ENCODE measurements around the gene PIBF1. TPM values are rescaled to one million over a fixed set of nuclear protein-coding genes. Genes with fewer than 3 reads are reported as not detected.

PIBF1 gene
- polyA plus RNA-seq, 3 donors from 2014 or later = 2.6 to 27.0 (median 15.4) TPM

DNA sequence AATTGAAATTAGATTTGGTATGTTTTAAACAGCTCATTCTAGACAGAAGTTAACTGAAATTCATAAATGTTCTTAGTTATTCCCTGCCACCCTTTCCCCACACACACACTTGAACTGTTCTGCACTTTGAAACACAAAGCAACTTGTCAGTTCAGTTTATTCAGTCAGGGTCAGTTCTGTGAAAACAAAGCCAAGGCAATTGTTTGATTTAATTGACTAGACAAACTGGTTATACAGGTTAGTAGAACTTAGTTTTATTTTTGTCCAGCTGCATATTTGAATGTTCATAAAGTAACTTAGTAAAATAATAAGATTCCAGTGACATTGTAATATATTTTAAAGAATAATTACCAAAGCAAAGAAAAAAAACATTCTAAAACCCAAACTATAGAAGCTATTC is 178.6 kb downstream of the PIBF1 start:
- DNase-seq = no peak
- Mint-ChIP-seq H3K27ac (no peak overlapping the region), H3K4me1 (no peaks in the 10 kb centered on the region)

DNA sequence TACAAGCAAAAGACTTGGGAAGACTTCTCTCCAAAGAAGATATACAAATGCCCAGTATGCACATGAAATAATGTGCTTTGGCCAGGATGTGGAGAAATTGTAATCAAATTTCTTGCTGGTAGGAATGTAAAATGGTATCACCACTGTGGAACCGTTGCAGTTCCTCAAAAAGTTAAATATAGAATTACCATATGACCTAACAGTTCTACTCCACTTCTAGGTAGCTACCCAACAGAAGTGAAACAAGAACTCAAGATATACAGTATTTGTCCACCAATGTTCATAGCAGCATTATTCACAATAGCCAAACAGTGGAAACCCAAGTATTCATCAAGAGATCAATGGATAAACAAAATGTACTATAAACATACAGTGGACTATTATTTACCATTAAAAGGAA is 181.8 kb downstream of the PIBF1 start:
- no peaks in the 10 kb centered on the region for H3K27me3 Mint-ChIP-seq (ENCODE audit: low read depth in 3 of 3)
- no peak overlapping the region for H3K4me3 Mint-ChIP-seq
- no peak for DNase-seq

More for the DNA sequence above, 178.6 kb downstream of the PIBF1 start:
- Mint-ChIP-seq H3K27me3 (ENCODE audit: low read depth in 3 of 3) (no peaks in the 10 kb centered on the region), H3K9me3 (no peaks in the 10 kb centered on the region), H3K36me3 (peaks cover 17 to 33% (median 32%) of the 10 kb centered on the region in 3 donors), H3K4me3 (no peak overlapping the region)

DNA sequence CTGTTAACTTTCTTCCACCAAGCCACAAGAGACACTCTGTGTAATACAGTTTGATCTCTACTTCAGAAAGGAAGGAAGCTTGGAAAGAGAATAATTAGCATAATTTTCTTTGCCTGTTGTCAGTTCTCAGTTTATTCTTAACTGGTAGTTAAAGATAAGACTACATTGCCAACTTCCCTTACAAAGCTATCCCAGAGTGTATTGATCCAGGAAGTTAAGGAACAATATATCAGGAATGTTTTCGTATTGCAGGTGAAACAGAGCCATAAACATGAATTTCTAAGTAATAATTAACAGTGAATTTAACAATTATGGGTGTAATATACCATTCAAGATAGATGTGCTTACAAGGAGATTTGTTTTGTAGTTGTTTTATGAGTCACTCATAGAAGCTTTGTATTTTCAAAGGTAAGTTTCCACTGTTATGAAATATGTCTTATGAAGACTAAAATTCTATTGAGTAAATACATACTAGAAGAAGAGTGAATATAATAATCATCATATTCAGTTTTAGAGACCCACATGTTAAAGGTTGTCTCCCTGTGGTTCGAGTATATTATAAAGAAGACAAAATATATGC is 188.5 kb downstream of the PIBF1 start:
- Mint-ChIP-seq H3K27ac (no peak overlapping the region), H3K4me3 (no peak overlapping the region), H3K9me3 (no peaks in the 10 kb centered on the region), H3K4me1 (no peaks in the 10 kb centered on the region), H3K36me3 (peaks cover 7 to 18% (median 17%) of the 10 kb centered on the region in 3 donors), H3K27me3 (ENCODE audit: low read depth in 3 of 3) (no peaks in the 10 kb centered on the region)
- no peak for DNase-seq

More for the DNA sequence above, 181.8 kb downstream of the PIBF1 start:
- Mint-ChIP-seq H3K27ac (no peak overlapping the region), H3K36me3 (peaks cover 7 to 18% (median 10%) of the 10 kb centered on the region in 3 donors), H3K4me1 (no peaks in the 10 kb centered on the region), H3K9me3 (no peaks in the 10 kb centered on the region)

DNA sequence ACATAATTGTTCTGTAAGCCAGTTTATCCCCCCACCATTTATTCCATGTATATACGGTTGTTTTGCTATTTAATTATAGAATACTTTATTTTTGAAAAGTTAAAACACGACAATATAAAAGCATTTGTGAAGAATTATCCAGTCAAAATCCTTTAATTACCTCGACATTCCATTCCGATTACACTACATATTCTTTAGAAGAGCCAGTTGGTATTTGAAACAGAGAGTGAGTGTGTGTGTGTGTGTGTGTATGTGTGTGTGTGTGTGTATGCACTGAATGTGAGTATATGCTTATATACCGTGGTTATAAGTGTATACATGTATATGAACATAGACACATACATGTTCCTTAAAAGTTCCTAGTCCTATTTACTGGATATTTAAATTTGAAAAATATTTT is 189.0 kb downstream of the PIBF1 start:
- Mint-ChIP-seq H3K4me1 (no peaks in the 10 kb centered on the region), H3K4me3 (no peak overlapping the region), H3K36me3 (peaks cover 12 to 23% (median 13%) of the 10 kb centered on the region in 3 donors), H3K9me3 (no peaks in the 10 kb centered on the region), H3K27ac (no peak overlapping the region), H3K27me3 (ENCODE audit: low read depth in 3 of 3) (no peaks in the 10 kb centered on the region)
- DNase-seq = no peak

DNA sequence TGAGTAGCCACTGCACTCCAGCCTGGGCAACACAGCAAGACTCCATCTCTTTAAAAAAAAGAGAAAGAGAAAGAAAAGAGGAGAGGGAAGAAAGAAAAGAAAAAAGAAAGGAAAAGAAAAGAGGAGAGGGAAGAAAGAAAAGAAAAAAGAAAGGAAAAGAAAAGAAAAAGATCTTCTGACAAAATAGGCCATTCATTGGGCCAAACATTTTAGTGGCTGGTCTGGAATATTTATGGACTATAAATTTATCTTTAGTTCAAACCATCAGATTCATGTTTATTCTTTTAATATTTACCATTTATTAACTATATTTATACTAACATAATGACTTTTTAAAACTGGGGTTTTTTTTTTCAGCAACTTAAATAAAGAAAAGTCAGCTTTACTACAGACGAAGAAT is 191.3 kb downstream of the PIBF1 start:
- DNase-seq = no peak
- Mint-ChIP-seq H3K36me3 (peaks cover 10 to 18% (median 14%) of the 10 kb centered on the region in 3 donors), H3K4me1 (no peaks in the 10 kb centered on the region), H3K27ac (peak overlapping the region in 1 of 6 donors; percentile 47), H3K27me3 (ENCODE audit: low read depth in 3 of 3) (no peaks in the 10 kb centered on the region), H3K9me3 (no peaks in the 10 kb centered on the region), H3K4me3 (no peak overlapping the region)

DNA sequence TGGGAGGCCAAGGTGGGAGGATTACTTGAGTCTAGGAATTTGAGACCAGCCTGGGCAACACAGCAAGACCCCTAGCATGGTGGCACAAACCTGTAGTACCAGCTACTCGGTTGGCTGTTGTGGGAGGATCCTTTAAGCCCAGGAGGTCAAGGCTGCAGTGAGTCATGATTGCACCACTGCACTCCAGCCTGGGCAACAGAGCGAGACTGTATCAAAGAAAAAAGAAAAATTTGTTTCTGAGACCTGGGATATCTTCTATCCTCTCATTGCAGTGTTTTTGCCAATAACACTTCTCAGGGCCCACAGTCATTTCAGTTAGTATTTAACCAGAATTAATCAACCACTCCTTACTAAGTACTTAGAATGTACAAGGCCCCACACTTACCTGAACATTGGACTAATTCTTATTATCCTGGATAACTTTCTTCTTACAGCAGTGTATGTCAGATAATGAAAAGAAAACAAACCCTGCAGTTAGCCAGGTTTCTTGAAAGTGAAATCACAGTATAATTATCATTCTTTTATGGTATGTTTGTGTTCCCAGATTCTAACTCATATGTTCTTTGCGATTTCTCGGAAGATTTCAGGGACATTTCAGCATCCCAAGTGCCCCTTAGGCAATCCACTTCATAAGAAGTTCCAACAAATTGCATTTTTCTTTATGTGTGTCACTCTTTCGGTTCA is 201.3 kb downstream of the PIBF1 start:
- H3K9me3 Mint-ChIP-seq = no peaks in the 10 kb centered on the region
- H3K4me1 Mint-ChIP-seq = no peaks in the 10 kb centered on the region
- peaks cover 0 to 1% (median 0%) of the 10 kb centered on the region in 3 donors for H3K27me3 Mint-ChIP-seq (ENCODE audit: low read depth in 3 of 3)
- no peak overlapping the region for H3K4me3 Mint-ChIP-seq
- H3K27ac Mint-ChIP-seq = no peak overlapping the region
- H3K36me3 Mint-ChIP-seq = peaks cover 4 to 14% (median 14%) of the 10 kb centered on the region in 3 donors
- no peak for DNase-seq

DNA sequence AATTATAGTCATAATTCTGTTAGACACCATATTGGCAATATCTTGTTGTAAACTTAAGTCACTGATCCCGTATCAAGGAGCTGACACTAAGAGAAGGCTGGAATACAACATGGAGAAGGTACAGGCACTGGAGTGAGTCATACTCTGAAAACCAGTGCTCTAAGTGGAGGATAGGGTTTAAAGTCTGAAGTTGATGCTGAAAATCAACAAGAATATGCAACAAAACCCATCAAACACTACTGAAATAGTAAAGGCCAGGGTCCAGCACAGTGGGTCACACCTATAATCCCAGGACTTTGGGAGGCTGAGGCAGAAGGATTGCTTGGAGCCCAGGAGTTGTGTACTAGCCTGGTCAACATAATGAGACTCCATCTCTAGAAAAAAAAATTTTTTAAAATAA is 203.7 kb downstream of the PIBF1 start:
- H3K4me3 Mint-ChIP-seq = no peak overlapping the region
- H3K36me3 Mint-ChIP-seq = peaks cover 0 to 6% (median 4%) of the 10 kb centered on the region in 3 donors
- H3K4me1 Mint-ChIP-seq = no peaks in the 10 kb centered on the region
- no peak overlapping the region for H3K27ac Mint-ChIP-seq
- DNase-seq = no peak
- peaks cover 0 to 1% (median 0%) of the 10 kb centered on the region in 3 donors for H3K27me3 Mint-ChIP-seq (ENCODE audit: low read depth in 3 of 3)
- H3K9me3 Mint-ChIP-seq = no peaks in the 10 kb centered on the region

DNA sequence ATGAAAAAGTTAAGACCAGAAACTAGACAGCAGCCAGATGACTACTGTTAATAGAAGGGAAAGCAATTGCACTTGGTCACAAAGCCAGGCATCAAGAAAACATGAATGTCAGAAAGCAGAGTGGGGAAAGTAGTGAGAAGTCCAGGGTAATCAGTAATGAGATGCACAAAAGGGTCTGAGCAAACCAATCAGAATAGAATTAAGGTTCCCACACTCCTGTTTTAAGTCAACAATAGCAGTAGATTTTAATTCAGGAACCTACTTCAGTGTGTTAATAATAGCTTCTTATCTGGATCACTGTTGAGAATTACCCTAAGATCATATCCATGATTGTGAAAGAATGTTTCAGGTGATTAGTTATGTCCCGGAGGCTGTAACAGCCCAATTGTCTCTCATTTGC is 204.3 kb downstream of the PIBF1 start:
- Mint-ChIP-seq H3K27me3 (ENCODE audit: low read depth in 3 of 3) (peaks cover 0 to 1% (median 0%) of the 10 kb centered on the region in 3 donors), H3K27ac (no peak overlapping the region), H3K9me3 (no peaks in the 10 kb centered on the region), H3K4me1 (no peaks in the 10 kb centered on the region), H3K4me3 (no peak overlapping the region), H3K36me3 (peaks cover 0 to 10% (median 4%) of the 10 kb centered on the region in 3 donors)
- no peak for DNase-seq

DNA sequence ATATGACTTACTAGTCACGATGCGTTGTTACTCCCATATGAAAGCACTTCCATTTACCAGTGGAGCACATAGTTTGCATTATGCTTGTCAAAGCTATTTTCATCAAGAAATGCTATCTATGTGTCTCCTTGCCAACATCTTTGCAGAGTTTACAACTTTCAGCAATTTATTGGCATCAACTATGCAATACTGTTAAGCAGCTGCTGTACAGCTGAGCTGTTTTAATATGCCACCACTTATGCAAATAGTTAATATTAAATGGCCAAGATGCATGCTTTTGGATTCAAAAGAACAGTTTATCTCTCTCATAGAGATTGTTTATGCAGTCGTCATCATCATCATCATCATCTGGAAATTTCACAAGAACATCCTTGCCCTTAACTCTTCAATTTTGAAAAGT is 209.0 kb downstream of the PIBF1 start:
- Mint-ChIP-seq H3K36me3 (peaks cover 0 to 21% (median 15%) of the 10 kb centered on the region in 3 donors), H3K9me3 (no peaks in the 10 kb centered on the region), H3K27ac (no peak overlapping the region), H3K4me1 (no peaks in the 10 kb centered on the region), H3K4me3 (no peak overlapping the region), H3K27me3 (ENCODE audit: low read depth in 3 of 3) (peaks cover 0 to 1% (median 0%) of the 10 kb centered on the region in 3 donors)
- DNase-seq = no peak

DNA sequence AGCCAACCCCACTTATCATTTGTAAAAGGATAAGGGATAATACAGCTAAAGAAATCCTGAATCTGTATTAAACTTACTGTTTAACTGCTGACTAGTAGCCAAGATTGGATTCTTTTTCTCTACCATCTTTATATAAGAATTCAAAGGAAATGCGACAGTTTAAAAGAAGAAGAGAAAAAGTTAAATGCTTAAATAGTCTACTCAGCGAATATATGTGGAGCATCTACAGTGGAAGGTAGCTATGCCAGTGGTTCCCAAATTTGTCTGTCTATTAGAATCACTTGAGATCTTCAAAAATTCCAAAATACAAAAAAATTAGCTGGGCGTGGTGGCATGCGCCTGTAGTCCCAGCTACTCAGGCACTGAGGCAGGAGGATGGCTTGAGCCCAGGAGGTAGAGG is 216.1 kb downstream of the PIBF1 start:
- Mint-ChIP-seq H3K27ac (peak overlapping the region in 1 of 6 donors; percentile 17), H3K9me3 (no peaks in the 10 kb centered on the region), H3K27me3 (ENCODE audit: low read depth in 3 of 3) (no peaks in the 10 kb centered on the region), H3K4me3 (no peak overlapping the region), H3K36me3 (peaks cover 4 to 18% (median 11%) of the 10 kb centered on the region in 3 donors), H3K4me1 (peaks cover 0 to 5% of the 10 kb centered on the region in 2 donors)
- DNase-seq = no peak

DNA sequence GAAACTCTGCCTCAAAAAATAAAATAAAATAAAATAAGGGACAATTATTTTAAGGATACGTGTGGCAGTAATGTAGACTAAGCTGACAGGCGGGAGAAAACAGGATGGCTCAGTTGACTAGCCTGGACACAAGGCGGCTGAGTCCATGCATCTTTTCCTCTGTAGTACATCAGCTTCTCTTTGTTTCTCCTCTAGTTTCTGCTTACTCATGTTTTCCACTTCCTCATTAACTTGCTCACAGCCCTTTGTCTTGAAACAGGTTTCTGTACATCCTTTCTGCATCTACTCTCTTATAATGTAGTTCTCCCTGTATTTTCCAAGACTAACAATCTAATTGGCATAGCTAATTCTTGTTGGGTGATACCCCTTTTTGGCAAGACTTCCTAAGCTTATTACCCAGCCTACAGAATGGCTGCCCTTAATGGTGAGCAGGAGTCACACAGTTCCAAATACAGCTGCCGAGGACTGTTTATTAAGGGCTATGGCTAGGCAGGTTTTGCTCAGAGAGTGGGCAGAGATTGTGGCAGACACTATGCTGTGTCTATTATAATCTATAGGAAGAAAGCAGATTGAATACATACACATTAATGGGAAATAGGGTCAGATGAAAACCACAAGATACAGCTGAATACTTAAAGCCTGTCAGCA is 218.2 kb downstream of the PIBF1 start:
- Mint-ChIP-seq H3K27ac (peak overlapping the region in 1 of 6 donors; percentile 35), H3K4me1 (peaks cover 0 to 5% of the 10 kb centered on the region in 2 donors), H3K9me3 (no peaks in the 10 kb centered on the region), H3K27me3 (ENCODE audit: low read depth in 3 of 3) (no peaks in the 10 kb centered on the region), H3K36me3 (peaks cover 9 to 23% (median 12%) of the 10 kb centered on the region in 3 donors), H3K4me3 (no peak overlapping the region)
- DNase-seq = no peak

DNA sequence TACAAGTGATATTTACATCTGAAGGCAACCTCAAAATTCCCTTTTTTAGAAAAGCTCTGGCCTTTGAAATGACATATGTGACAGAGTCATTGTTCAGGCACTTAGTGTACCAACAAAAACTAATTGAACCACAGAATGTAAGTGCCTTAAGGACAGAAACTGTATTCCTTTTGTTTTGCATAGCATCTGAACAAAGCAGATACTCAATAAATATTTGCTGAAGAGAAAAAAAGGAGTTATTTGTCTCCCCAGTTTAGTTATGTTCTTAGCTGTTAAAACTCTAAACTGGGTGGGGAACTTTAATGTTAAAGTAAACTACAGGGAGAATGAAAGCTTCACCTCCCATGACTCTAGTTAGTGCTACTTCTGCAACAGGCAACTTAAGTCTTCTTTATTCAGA is 220.0 kb downstream of the PIBF1 start:
- no peak for DNase-seq
- H3K4me3 Mint-ChIP-seq = no peak overlapping the region

DNA sequence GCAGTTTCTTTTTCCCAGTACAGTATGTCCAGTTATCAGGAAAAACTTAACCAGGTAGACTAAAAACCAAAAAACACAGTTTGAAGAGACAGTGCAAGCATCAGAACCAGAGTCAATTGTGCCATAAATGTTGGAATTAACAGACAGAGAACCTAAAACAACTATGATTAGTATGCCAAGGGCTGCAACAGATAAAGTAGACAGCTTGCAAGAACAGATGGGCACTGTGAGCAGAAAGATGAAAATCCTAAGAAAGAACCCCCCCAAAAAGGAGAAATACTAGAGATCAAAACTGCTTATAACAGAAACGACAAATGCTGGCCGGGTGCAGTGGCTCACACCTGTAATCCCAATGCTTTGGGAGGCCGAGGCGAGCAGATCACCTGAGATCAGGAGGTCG is 229.8 kb downstream of the PIBF1 start:
- H3K27me3 Mint-ChIP-seq (ENCODE audit: low read depth in 3 of 3) = no peaks in the 10 kb centered on the region
- H3K4me1 Mint-ChIP-seq = no peaks in the 10 kb centered on the region
- H3K27ac Mint-ChIP-seq = no peak overlapping the region
- no peak for DNase-seq
- peaks cover 6 to 25% (median 6%) of the 10 kb centered on the region in 3 donors for H3K36me3 Mint-ChIP-seq
- H3K4me3 Mint-ChIP-seq = no peak overlapping the region
- H3K9me3 Mint-ChIP-seq = no peaks in the 10 kb centered on the region

More for the DNA sequence above, 220.0 kb downstream of the PIBF1 start:
- Mint-ChIP-seq H3K27me3 (ENCODE audit: low read depth in 3 of 3) (no peaks in the 10 kb centered on the region), H3K4me1 (peaks cover 0 to 5% of the 10 kb centered on the region in 2 donors), H3K27ac (no peak overlapping the region), H3K36me3 (peaks cover 8 to 23% (median 9%) of the 10 kb centered on the region in 3 donors), H3K9me3 (no peaks in the 10 kb centered on the region)

DNA sequence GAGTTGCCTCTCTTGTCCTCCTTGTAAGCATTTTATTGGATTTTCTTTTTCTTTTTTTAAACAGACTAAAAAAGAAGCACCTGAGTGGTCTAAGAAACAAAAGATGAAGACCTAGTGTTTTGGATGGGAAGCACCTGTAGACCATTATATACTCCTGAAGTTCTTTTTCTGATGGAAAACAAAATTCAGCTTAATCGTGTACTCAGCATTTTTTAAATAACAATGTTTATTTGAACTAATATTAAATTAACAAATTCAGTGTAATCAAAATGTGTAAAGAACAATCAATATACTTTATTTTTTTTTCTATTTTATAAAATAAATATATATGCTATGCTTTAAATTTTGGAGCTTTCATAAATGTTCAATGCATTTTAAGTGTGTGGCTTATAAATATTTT is 233.9 kb downstream of the PIBF1 start:
- H3K4me1 Mint-ChIP-seq = no peaks in the 10 kb centered on the region
- no peaks in the 10 kb centered on the region for H3K9me3 Mint-ChIP-seq
- H3K27me3 Mint-ChIP-seq (ENCODE audit: low read depth in 3 of 3) = no peaks in the 10 kb centered on the region
- H3K36me3 Mint-ChIP-seq = peaks cover 5 to 37% (median 18%) of the 10 kb centered on the region in 3 donors
- no peak overlapping the region for H3K27ac Mint-ChIP-seq
- no peak for DNase-seq
- H3K4me3 Mint-ChIP-seq = no peak overlapping the region

All from immature natural killer cell (primary cell).